ENCODE results near the gene WDR64. TPM values are rescaled to one million over a fixed set of nuclear protein-coding genes. Genes with fewer than 3 reads are reported as not detected.

The WDR64 gene
- total RNA-seq, 1 donor from 2014 or later, result not detected

- Histone ChIP-seq H3K27ac (no peak overlapping the region), H3K4me3 (no peak overlapping the region), H3K27me3 (ENCODE audit: low read depth) (no peaks in the 10 kb centered on the region), H3K36me3 (no peaks in the 10 kb centered on the region), H3K4me1 (no peaks in the 10 kb centered on the region), H3K9me3 (no peaks in the 10 kb centered on the region)
- intact Hi-C loops (cut with DNase I), result no loop called here
- TF ChIP-seq, protein P1, sequence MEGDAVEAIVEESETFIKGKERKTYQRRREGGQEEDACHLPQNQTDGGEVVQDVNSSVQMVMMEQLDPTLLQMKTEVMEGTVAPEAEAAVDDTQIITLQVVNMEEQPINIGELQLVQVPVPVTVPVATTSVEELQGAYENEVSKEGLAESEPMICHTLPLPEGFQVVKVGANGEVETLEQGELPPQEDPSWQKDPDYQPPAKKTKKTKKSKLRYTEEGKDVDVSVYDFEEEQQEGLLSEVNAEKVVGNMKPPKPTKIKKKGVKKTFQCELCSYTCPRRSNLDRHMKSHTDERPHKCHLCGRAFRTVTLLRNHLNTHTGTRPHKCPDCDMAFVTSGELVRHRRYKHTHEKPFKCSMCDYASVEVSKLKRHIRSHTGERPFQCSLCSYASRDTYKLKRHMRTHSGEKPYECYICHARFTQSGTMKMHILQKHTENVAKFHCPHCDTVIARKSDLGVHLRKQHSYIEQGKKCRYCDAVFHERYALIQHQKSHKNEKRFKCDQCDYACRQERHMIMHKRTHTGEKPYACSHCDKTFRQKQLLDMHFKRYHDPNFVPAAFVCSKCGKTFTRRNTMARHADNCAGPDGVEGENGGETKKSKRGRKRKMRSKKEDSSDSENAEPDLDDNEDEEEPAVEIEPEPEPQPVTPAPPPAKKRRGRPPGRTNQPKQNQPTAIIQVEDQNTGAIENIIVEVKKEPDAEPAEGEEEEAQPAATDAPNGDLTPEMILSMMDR (IDR thresholded peaks at IDR 0.05), result no peak
- DNase-seq (no peak), ATAC-seq (no peak)
These were observed 30.8 kb downstream of the WDR64 start for GRCh38 chr1:241682921-241683320.

DNA sequence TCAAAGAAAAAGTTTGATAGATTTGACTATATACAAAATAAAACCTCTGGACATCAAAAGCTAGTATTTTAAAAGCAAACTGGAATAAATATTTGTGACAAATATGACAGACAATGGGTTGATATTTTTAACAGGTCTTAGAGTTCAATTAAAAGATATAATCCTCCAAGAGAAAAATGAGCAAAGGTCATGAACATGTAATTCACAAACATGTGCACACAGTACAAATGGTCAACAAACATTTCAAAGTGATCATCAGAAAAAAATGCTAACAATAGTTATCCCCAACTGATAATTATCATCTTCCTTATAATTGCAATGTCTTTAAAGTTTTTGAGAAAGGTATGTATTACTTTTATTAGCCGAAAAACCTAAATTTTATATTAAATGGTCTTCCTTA, 32.0 kb downstream of the WDR64 start:
- no peaks in the 10 kb centered on the region for H3K27me3 ChIP-seq (ENCODE audit: low read depth)
- no peaks in the 10 kb centered on the region for H3K36me3 ChIP-seq
- DNase-seq (no peak), ATAC-seq (no peak)
- no peak overlapping the region for H3K27ac ChIP-seq
- no peaks in the 10 kb centered on the region for H3K4me1 ChIP-seq
- intact Hi-C loops (cut with DNase I), result no loop called here
- no peak overlapping the region for H3K4me3 ChIP-seq
- no peaks in the 10 kb centered on the region for H3K9me3 ChIP-seq
- TF ChIP-seq, protein P1 (IDR thresholded peaks at IDR 0.05), result no peak

GRCh38 chr1:241688940-241689368, 36.9 kb downstream of the WDR64 start:
- ATAC-seq, result peak in 1 of 2 donors; percentile 54
- TF ChIP-seq, protein P1 (IDR thresholded peaks at IDR 0.05), result no peak
- no peak for DNase-seq
- no peaks in the 10 kb centered on the region for H3K9me3 ChIP-seq
- no peaks in the 10 kb centered on the region for H3K4me1 ChIP-seq
- no peaks in the 10 kb centered on the region for H3K36me3 ChIP-seq
- intact Hi-C loops (cut with DNase I), result no loop called here
- no peak overlapping the region for H3K4me3 ChIP-seq
- H3K27ac ChIP-seq, result no peak overlapping the region
- no peaks in the 10 kb centered on the region for H3K27me3 ChIP-seq (ENCODE audit: low read depth)

DNA sequence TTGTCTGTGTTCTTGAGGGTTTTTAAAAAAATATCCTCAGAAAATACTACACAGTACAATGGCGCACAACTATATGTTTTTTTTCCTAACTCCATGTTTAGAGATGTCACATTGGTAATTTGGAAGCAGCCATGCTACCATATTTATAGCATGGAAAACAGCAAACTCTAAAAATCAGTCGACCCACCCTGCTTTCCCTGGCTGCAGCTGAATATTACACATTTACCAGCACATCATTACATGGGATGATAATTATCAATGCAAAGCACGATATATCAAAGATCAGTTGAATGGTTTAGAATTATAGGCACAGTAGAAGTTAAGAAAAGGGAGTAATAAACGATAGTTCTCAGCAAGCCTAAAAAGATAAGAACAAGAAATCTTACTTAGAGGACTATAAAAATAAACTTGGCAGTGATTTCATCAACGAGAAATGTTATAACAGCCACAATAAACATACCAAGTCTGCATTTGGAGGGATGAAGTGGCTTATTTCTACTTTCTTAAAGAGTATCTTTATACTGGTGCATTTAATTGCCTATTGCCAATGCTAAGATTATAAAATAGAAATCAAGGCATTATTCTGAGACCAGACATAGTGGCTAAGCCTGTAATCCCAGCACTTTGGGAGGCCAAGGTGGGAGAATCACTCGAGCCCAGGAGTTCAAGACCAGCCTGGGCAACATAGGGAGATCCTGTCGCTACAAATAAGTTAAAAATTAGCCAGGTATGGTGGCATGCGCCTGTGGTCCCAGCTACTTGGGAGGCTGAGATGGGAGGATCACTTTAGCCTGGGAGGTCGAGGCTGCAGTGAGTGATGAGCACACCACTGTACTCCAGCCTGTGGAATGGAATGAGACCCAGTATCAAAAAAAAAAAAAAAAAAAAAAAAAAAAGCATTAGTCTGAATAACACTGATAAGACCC, 43.4 kb downstream of the WDR64 start:
- TF ChIP-seq, protein P1 (IDR thresholded peaks at IDR 0.05), result no peak
- no peaks in the 10 kb centered on the region for H3K36me3 ChIP-seq
- ATAC-seq (no peak), DNase-seq (no peak)
- H3K27me3 ChIP-seq (ENCODE audit: low read depth), result no peaks in the 10 kb centered on the region
- no peak overlapping the region for H3K27ac ChIP-seq
- no peaks in the 10 kb centered on the region for H3K4me1 ChIP-seq
- intact Hi-C loops (cut with DNase I), result no loop called here
- no peaks in the 10 kb centered on the region for H3K9me3 ChIP-seq
- no peak overlapping the region for H3K4me3 ChIP-seq

GRCh38 chr1:241696172-241696814, 44.2 kb downstream of the WDR64 start:
- Histone ChIP-seq H3K4me3 (no peak overlapping the region), H3K9me3 (no peaks in the 10 kb centered on the region), H3K36me3 (no peaks in the 10 kb centered on the region), H3K27me3 (ENCODE audit: low read depth) (no peaks in the 10 kb centered on the region), H3K4me1 (no peaks in the 10 kb centered on the region), H3K27ac (no peak overlapping the region)
- TF ChIP-seq, protein P1 (IDR thresholded peaks at IDR 0.05), result no peak
- ATAC-seq (no peak), DNase-seq (no peak)
- intact Hi-C loops (cut with DNase I), result no loop called here

Data from lower lobe of right lung (tissue), 2 donors.